ENCODE results near the gene CSHL1.
"Not testable (repeated sequence)": the region's sequence is repeated elsewhere in the genome, so short reads cannot be mapped to it uniquely, and the experiment has no call there.

CSHL1 gene

GRCh38 chr17:63896524-63897354 is 14.3 kb downstream of the CSHL1 start, which contains the start of gene CSH1:
CSH1 (minus strand) TSS chr17:63896574; CDS start chr17:63896511, 63 bp downstream.
- H3K27ac ChIP-seq (ENCODE audit: low read length); H3K9me3 ChIP-seq (ENCODE audit: insufficient read depth, low read length); H3K4me1 ChIP-seq (ENCODE audit: low read length); H4K20me1 ChIP-seq (ENCODE audit: insufficient read depth, low read length); H3K9ac ChIP-seq (ENCODE audit: low read length); H3K79me2 ChIP-seq (ENCODE audit: low read length); H3K36me3 ChIP-seq (replicated peaks; ENCODE audit: low read depth, low read length); H3K27me3 ChIP-seq (ENCODE audit: low read depth, low read length); H3K4me2 ChIP-seq (ENCODE audit: low read length); H3K4me3 ChIP-seq (ENCODE audit: low read length); H2AFZ ChIP-seq (ENCODE audit: low read depth, low read length): not testable (repeated sequence)

- H3K4me2 ChIP-seq (ENCODE audit: low read length); H3K9me3 ChIP-seq (ENCODE audit: insufficient read depth, low read length); H3K9ac ChIP-seq (ENCODE audit: low read length); H3K27ac ChIP-seq (ENCODE audit: low read length); H3K79me2 ChIP-seq (ENCODE audit: low read length); H4K20me1 ChIP-seq (ENCODE audit: insufficient read depth, low read length); H3K4me1 ChIP-seq (ENCODE audit: low read length); H3K27me3 ChIP-seq (ENCODE audit: low read depth, low read length); H3K4me3 ChIP-seq (ENCODE audit: low read length); H2AFZ ChIP-seq (ENCODE audit: low read depth, low read length); H3K36me3 ChIP-seq (replicated peaks; ENCODE audit: low read depth, low read length): not testable (repeated sequence)
These were observed 16.2 kb downstream of the CSHL1 start for GRCh38 chr17:63894821-63895220.

DNA sequence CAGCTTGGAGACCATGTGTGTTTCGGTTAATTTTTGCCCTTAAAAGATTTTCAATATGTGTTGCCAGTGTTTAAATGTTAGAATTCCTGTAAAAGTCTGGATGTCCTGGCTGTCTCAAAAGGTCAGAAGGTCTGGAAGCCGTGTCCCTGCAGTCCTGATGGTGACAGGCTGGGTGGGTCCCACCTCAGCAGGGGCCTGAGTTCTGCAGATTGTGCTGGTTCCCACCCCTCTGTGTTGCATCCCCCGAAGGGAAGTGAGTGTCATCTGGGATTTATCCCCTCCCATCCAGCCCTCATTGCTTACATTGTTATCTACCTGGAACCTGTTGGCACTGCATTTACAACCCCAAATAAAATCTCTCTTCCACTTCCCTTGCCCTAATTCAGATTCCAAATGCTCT is 17.0 kb downstream of the CSHL1 start:
- H3K4me1 ChIP-seq (ENCODE audit: low read length); H3K9me3 ChIP-seq (ENCODE audit: insufficient read depth, low read length); H2AFZ ChIP-seq (ENCODE audit: low read depth, low read length); H4K20me1 ChIP-seq (ENCODE audit: insufficient read depth, low read length); H3K27ac ChIP-seq (ENCODE audit: low read length); H3K4me2 ChIP-seq (ENCODE audit: low read length); H3K79me2 ChIP-seq (ENCODE audit: low read length); H3K36me3 ChIP-seq (replicated peaks; ENCODE audit: low read depth, low read length); H3K4me3 ChIP-seq (ENCODE audit: low read length); H3K27me3 ChIP-seq (ENCODE audit: low read depth, low read length); H3K9ac ChIP-seq (ENCODE audit: low read length): not testable (repeated sequence)

DNA sequence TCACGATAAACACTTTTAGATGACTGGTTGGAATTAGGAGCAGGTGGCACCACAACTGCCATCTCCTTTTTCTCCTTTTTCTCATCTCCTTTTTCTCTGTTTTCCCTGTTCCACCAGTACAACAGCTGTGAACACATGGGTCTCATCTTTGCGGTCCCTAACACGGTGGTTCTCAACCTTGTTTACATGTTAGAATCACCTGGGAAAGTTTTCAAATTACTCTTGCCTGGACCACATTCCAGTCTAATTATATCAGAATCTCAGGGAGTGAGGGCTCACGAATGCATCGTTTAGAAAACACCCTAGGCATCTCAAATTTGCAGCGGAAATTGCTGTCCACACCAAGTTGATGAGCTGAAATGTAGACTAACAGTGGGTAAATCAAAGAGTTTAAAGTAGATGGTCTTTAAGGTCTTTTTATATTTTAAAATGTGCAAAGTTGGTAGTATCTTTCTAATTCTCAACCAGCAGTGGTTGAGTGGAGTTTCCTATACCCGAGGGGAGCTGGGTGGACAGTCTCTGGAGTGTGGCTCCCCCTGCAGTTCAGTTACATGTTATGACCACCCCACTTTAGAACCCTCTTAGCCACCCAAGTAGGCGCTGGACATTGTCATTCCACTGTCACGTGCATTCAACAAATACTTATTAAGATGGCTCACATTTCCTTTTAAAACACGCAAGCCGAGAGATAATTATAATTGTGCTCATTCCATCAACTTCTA is 18.6 kb downstream of the CSHL1 start:
- H3K27me3 ChIP-seq (ENCODE audit: low read depth, low read length); H2AFZ ChIP-seq (ENCODE audit: low read depth, low read length); H3K9ac ChIP-seq (ENCODE audit: low read length); H3K27ac ChIP-seq (ENCODE audit: low read length); H3K36me3 ChIP-seq (replicated peaks; ENCODE audit: low read depth, low read length); H3K9me3 ChIP-seq (ENCODE audit: insufficient read depth, low read length); H3K4me1 ChIP-seq (ENCODE audit: low read length); H3K4me3 ChIP-seq (ENCODE audit: low read length); H3K4me2 ChIP-seq (ENCODE audit: low read length); H4K20me1 ChIP-seq (ENCODE audit: insufficient read depth, low read length); H3K79me2 ChIP-seq (ENCODE audit: low read length): not testable (repeated sequence)

DNA sequence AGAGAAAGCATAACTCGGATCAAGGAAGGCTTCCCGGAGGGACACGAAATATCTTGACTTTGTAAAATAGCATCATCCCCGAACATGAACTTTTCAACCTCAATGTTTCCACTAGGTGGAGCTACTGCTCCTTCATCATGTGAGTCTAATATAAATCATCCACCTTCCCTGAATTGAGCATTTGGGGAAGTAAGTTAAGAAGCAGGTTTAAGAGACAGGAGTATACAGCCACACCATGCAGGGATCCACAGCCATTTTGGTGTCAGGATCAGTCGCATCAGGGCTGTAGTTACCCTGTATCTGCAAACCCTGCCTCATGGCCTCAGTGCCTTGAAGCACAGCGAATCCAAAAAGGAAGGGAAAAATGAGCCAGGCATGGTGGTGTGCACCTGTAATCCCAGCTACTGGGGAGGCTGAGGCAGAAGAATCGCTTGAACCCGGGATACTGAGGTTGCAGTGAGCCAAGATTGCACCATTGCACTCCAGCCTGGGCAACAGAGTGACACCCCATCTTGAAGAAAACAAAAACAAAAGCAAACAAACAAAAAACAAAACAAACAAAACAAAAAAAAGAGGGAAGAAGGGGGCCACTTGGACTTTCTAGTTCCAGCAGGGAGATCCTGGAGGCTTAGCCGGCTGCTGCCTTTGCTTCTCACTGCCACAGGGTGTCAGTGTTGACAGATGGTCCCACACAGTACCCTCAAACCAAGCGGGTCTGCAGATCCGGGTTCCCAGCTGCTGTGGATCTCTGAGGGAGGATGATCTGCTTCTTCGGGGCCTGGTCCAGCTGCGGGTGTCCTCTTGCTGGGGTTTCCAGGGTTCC is 21.8 kb downstream of the CSHL1 start:
- not testable (repeated sequence) for H3K27me3 ChIP-seq (ENCODE audit: low read depth, low read length); H3K9ac ChIP-seq (ENCODE audit: low read length); H3K4me3 ChIP-seq (ENCODE audit: low read length); H2AFZ ChIP-seq (ENCODE audit: low read depth, low read length); H3K9me3 ChIP-seq (ENCODE audit: insufficient read depth, low read length); H3K79me2 ChIP-seq (ENCODE audit: low read length); H3K27ac ChIP-seq (ENCODE audit: low read length); H3K4me1 ChIP-seq (ENCODE audit: low read length); H4K20me1 ChIP-seq (ENCODE audit: insufficient read depth, low read length); H3K36me3 ChIP-seq (replicated peaks; ENCODE audit: low read depth, low read length)
- TF ChIP-seq, protein P1, sequence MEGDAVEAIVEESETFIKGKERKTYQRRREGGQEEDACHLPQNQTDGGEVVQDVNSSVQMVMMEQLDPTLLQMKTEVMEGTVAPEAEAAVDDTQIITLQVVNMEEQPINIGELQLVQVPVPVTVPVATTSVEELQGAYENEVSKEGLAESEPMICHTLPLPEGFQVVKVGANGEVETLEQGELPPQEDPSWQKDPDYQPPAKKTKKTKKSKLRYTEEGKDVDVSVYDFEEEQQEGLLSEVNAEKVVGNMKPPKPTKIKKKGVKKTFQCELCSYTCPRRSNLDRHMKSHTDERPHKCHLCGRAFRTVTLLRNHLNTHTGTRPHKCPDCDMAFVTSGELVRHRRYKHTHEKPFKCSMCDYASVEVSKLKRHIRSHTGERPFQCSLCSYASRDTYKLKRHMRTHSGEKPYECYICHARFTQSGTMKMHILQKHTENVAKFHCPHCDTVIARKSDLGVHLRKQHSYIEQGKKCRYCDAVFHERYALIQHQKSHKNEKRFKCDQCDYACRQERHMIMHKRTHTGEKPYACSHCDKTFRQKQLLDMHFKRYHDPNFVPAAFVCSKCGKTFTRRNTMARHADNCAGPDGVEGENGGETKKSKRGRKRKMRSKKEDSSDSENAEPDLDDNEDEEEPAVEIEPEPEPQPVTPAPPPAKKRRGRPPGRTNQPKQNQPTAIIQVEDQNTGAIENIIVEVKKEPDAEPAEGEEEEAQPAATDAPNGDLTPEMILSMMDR (IDR thresholded peaks at IDR 0.05; ENCODE audit: low read depth, low read length), result peak; percentile 35
- H3K4me2 ChIP-seq (ENCODE audit: low read length), result peak overlapping the region; percentile 41; the same call in 1 of the 2 replicates

- H2AFZ ChIP-seq (ENCODE audit: low read depth, low read length); H3K27me3 ChIP-seq (ENCODE audit: low read depth, low read length); H3K4me2 ChIP-seq (ENCODE audit: low read length); H3K9ac ChIP-seq (ENCODE audit: low read length); H3K36me3 ChIP-seq (replicated peaks; ENCODE audit: low read depth, low read length); H3K27ac ChIP-seq (ENCODE audit: low read length); H4K20me1 ChIP-seq (ENCODE audit: insufficient read depth, low read length); H3K4me3 ChIP-seq (ENCODE audit: low read length); H3K9me3 ChIP-seq (ENCODE audit: insufficient read depth, low read length); H3K4me1 ChIP-seq (ENCODE audit: low read length); H3K79me2 ChIP-seq (ENCODE audit: low read length): not testable (repeated sequence)
These were observed 25.9 kb downstream of the CSHL1 start for GRCh38 chr17:63885119-63885518.

DNA sequence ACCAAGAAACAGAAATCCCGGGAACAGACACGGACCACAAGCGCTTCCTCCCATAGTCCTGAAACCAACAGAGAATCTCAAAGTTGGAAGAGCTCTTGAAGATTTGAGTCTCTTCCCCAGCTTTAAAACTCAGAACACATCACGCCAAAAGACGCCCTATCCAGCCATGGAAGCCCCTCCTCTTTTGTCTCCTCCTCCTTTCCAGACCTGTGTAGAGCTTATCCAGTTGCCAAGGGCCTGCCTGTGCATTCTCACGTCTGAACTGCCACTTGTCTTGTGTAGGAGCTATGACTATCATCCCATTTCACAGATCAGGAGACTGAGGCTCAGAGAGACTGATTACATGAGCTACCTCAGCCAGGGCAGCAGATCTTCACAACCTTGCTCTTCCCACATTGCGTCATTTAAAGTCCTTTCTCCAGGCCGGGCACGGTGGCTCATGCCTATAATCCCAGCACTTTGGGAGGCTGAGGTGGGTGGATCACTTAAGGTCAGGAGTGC is 28.4 kb downstream of the CSHL1 start:
- not testable (repeated sequence) for H4K20me1 ChIP-seq (ENCODE audit: insufficient read depth, low read length); H3K27me3 ChIP-seq (ENCODE audit: low read depth, low read length); H3K9me3 ChIP-seq (ENCODE audit: insufficient read depth, low read length); H3K4me3 ChIP-seq (ENCODE audit: low read length); H3K9ac ChIP-seq (ENCODE audit: low read length); H2AFZ ChIP-seq (ENCODE audit: low read depth, low read length); H3K27ac ChIP-seq (ENCODE audit: low read length); H3K36me3 ChIP-seq (replicated peaks; ENCODE audit: low read depth, low read length); H3K4me2 ChIP-seq (ENCODE audit: low read length); H3K79me2 ChIP-seq (ENCODE audit: low read length)
- H3K4me1 ChIP-seq (ENCODE audit: low read length), result peaks cover 11% of the 10 kb centered on the region; the same call in 1 of the 2 replicates

All from OCI-LY3 (cell line).